Measurements from ENCODE around the gene SIX2.
A peak's percentile ranks its signal among the peaks of the same experiment; 100 is the strongest.

The SIX2 gene

GRCh38 chr2:45024097-45024496, 14.8 kb upstream of the SIX2 start:
- TF ChIP-seq TARDBP (IDR thresholded peaks at IDR 0.05) (no peak), SUZ12 (IDR thresholded peaks at IDR 0.05) (no peak), HDGF (IDR thresholded peaks at IDR 0.05; ENCODE audit: borderline replicate concordance) (no peak), ZNF384 (IDR thresholded peaks at IDR 0.05) (no peak), FOXA1 (IDR thresholded peaks at IDR 0.05) (no peak), ELF4 (IDR thresholded peaks at IDR 0.05) (no peak), FOXM1 (IDR thresholded peaks at IDR 0.05; ENCODE audit: borderline replicate concordance) (no peak), LEF1 (IDR thresholded peaks at IDR 0.05; ENCODE audit: borderline replicate concordance) (no peak), L3MBTL2 (conservative IDR thresholded peaks at IDR 0.05) (no peak), FOXK2 (IDR thresholded peaks at IDR 0.05) (no peak), SP1 (IDR thresholded peaks at IDR 0.05) (no peak), PKNOX1 (IDR thresholded peaks at IDR 0.05) (no peak), NFRKB (IDR thresholded peaks at IDR 0.05) (no peak), CTBP1 (IDR thresholded peaks at IDR 0.05; ENCODE audit: borderline replicate concordance) (no peak), BHLHE40 (IDR thresholded peaks at IDR 0.05; ENCODE audit: borderline replicate concordance) (no peak)
- CTCF ChIA-PET = no interaction called here
- no peak for DNase-seq (ENCODE audit: extremely low spot score)
- POLR2A ChIA-PET = no interaction called here

- ChIA-PET CTCF (no interaction called here), POLR2A (no interaction called here)
- TF ChIP-seq NFRKB (IDR thresholded peaks at IDR 0.05) (no peak), HDGF (IDR thresholded peaks at IDR 0.05; ENCODE audit: borderline replicate concordance) (no peak), SP1 (IDR thresholded peaks at IDR 0.05) (no peak), ELF4 (IDR thresholded peaks at IDR 0.05) (no peak), FOXK2 (IDR thresholded peaks at IDR 0.05) (no peak), BHLHE40 (IDR thresholded peaks at IDR 0.05; ENCODE audit: borderline replicate concordance) (no peak), PKNOX1 (IDR thresholded peaks at IDR 0.05) (no peak), FOXM1 (IDR thresholded peaks at IDR 0.05; ENCODE audit: borderline replicate concordance) (no peak), TARDBP (IDR thresholded peaks at IDR 0.05) (no peak), L3MBTL2 (conservative IDR thresholded peaks at IDR 0.05) (no peak)
- DNase-seq (ENCODE audit: extremely low spot score) = no peak
Observed at GRCh38 chr2:45020439-45020838, 11.2 kb upstream of the SIX2 start.

GRCh38 chr2:45018023-45018422, 8.8 kb upstream of the SIX2 start:
- TF ChIP-seq FOXK2 (IDR thresholded peaks at IDR 0.05) (no peak), SUZ12 (IDR thresholded peaks at IDR 0.05) (no peak), FOXA1 (IDR thresholded peaks at IDR 0.05) (no peak), FOXM1 (IDR thresholded peaks at IDR 0.05; ENCODE audit: borderline replicate concordance) (no peak)

GRCh38 chr2:45014831-45015230, 5.6 kb upstream of the SIX2 start:
- no peak for DNase-seq (ENCODE audit: extremely low spot score)
- TF ChIP-seq ZNF384 (IDR thresholded peaks at IDR 0.05) (no peak), BHLHE40 (IDR thresholded peaks at IDR 0.05; ENCODE audit: borderline replicate concordance) (no peak), ELF4 (IDR thresholded peaks at IDR 0.05) (no peak), SUZ12 (IDR thresholded peaks at IDR 0.05) (no peak), FOXA1 (IDR thresholded peaks at IDR 0.05) (no peak), FOXK2 (IDR thresholded peaks at IDR 0.05) (no peak), NFRKB (IDR thresholded peaks at IDR 0.05) (no peak), HDGF (IDR thresholded peaks at IDR 0.05; ENCODE audit: borderline replicate concordance) (no peak), L3MBTL2 (conservative IDR thresholded peaks at IDR 0.05) (no peak), CTBP1 (IDR thresholded peaks at IDR 0.05; ENCODE audit: borderline replicate concordance) (no peak), SP1 (IDR thresholded peaks at IDR 0.05) (no peak), TARDBP (IDR thresholded peaks at IDR 0.05) (no peak)
- CTCF ChIA-PET = no interaction called here
- POLR2A ChIA-PET = no interaction called here

More at GRCh38 chr2:45018023-45018422, 8.8 kb upstream of the SIX2 start:
- ChIA-PET CTCF (no interaction called here), POLR2A (no interaction called here)
- DNase-seq (ENCODE audit: extremely low spot score) = no peak

- CTCF ChIA-PET = interaction anchor here (0.5 to 0.7 kb wide), 5 partner anchors 18 to 464 kb away, joined by 3 to 5 read pairs (median 3); no protein-coding TSS in a partner anchor
- POLR2A ChIA-PET = no interaction called here
- DNase-seq (ENCODE audit: extremely low spot score) = peak; percentile 82
Observed at GRCh38 chr2:45014016-45014702, 4.9 kb upstream of the SIX2 start.

GRCh38 chr2:45013229-45014015, 4.2 kb upstream of the SIX2 start:
- CTCF ChIA-PET = interaction anchor here (0.5 to 0.7 kb wide), 5 partner anchors 18 to 465 kb away, joined by 3 to 5 read pairs (median 3); no protein-coding TSS in a partner anchor
- DNase-seq (ENCODE audit: extremely low spot score) = no peak
- TF ChIP-seq L3MBTL2 (conservative IDR thresholded peaks at IDR 0.05) (0 out of 2 replicates have a peak, but pooled peaks have one; percentile 13), BHLHE40 (IDR thresholded peaks at IDR 0.05; ENCODE audit: borderline replicate concordance) (no peak)
- POLR2A ChIA-PET = interaction anchor here (0.7 to 1.0 kb wide), 2 partner anchors 12 to 16 kb away, joined by 3 read pairs; no protein-coding TSS in a partner anchor

More at GRCh38 chr2:45014016-45014702, 4.9 kb upstream of the SIX2 start:
- peak; percentile 75 for TF ChIP-seq PKNOX1 (IDR thresholded peaks at IDR 0.05)
- TF ChIP-seq CTBP1 (IDR thresholded peaks at IDR 0.05; ENCODE audit: borderline replicate concordance) = no peak

Data from HEK293T (cell line).